Lung microvascular endothelial cell (primary cell): Measurements from ENCODE around the gene KAT2A. TPM values are rescaled to one million over a fixed set of nuclear protein-coding genes. Genes with fewer than 3 reads are reported as not detected.

ENCODE experiments used
- total RNA-seq: library from RNA; depleted of rRNA; stranded (reverse); fragments of >200 nt; gene quantifications from 2 replicates; pipeline ENCODE4 v1.2.1, GENCODE V29; 2014

KAT2A gene
- total RNA-seq, 1 donor from 2014 or later, result 6.7 TPM

Other genes with a start within 250 kb of the KAT2A start
- gene ACLY, start 202.4 kb downstream of the KAT2A start, total RNA-seq, result 167 and 203 TPM in 2 replicates
- gene ODAD4, start 190.8 kb downstream of the KAT2A start, total RNA-seq, result under 0.01 TPM in 2 replicates
- gene CNP, start 154.6 kb downstream of the KAT2A start, total RNA-seq, result 38.8 and 45.6 TPM in 2 replicates
- 56.0 and 60.1 TPM in 2 replicates for gene DNAJC7, start 103.9 kb downstream of the KAT2A start, total RNA-seq
- 30.1 and 38.1 TPM in 2 replicates for gene NKIRAS2, start 101.3 kb downstream of the KAT2A start, total RNA-seq
- gene C17orf113, start 70.8 kb downstream of the KAT2A start, total RNA-seq, result 0.20 and 0.22 TPM in 2 replicates
- not detected in 2 replicates for gene ZNF385C, start 22.9 kb downstream of the KAT2A start, total RNA-seq
- gene DHX58, start 8.7 kb downstream of the KAT2A start, total RNA-seq, result 2.0 and 3.3 TPM in 2 replicates
- not detected in 2 replicates for gene HSPB9, start 1.4 kb upstream of the KAT2A start, total RNA-seq
- gene RAB5C, start 33.6 kb upstream of the KAT2A start, total RNA-seq, result 71.7 and 72.8 TPM in 2 replicates
- gene KCNH4, start 59.8 kb upstream of the KAT2A start, total RNA-seq, result under 0.01 TPM in 2 replicates
- not detected in 2 replicates for gene HCRT, start 64.1 kb upstream of the KAT2A start, total RNA-seq
- gene GHDC, start 73.1 kb upstream of the KAT2A start, total RNA-seq, result 11.3 and 22.8 TPM in 2 replicates
- gene STAT5B, start 155.0 kb upstream of the KAT2A start, total RNA-seq, result 22.2 and 29.8 TPM in 2 replicates
- gene STAT5A, start 167.1 kb upstream of the KAT2A start, total RNA-seq, result 33.1 and 44.2 TPM in 2 replicates